ENCODE measurements around the gene EPG5.

- TF ChIP-seq CTCF (IDR thresholded peaks at IDR 0.05) (no peak), TAF1 (IDR thresholded peaks at IDR 0.05; ENCODE audit: borderline replicate concordance, low read depth, low read length) (no peak), TEAD4 (IDR thresholded peaks at IDR 0.05; ENCODE audit: borderline replicate concordance, insufficient read depth) (no peak), SMC3 (IDR thresholded peaks at IDR 0.05; ENCODE audit: low read depth, low read length) (no peak), RCOR1 (IDR thresholded peaks at IDR 0.05; ENCODE audit: low read length) (no peak), POLR2AphosphoS5 (IDR thresholded peaks at IDR 0.05; ENCODE audit: low read depth, low read length) (no peak), ELF1 (IDR thresholded peaks at IDR 0.05) (no peak), EP300 (IDR thresholded peaks at IDR 0.05; ENCODE audit: borderline replicate concordance in 1 of 2, low read depth in 1 of 2, low read length in 1 of 2) (no peak), YY1 (IDR thresholded peaks at IDR 0.05; ENCODE audit: low read depth) (no peak)
- TF ChIP-seq, protein P1, sequence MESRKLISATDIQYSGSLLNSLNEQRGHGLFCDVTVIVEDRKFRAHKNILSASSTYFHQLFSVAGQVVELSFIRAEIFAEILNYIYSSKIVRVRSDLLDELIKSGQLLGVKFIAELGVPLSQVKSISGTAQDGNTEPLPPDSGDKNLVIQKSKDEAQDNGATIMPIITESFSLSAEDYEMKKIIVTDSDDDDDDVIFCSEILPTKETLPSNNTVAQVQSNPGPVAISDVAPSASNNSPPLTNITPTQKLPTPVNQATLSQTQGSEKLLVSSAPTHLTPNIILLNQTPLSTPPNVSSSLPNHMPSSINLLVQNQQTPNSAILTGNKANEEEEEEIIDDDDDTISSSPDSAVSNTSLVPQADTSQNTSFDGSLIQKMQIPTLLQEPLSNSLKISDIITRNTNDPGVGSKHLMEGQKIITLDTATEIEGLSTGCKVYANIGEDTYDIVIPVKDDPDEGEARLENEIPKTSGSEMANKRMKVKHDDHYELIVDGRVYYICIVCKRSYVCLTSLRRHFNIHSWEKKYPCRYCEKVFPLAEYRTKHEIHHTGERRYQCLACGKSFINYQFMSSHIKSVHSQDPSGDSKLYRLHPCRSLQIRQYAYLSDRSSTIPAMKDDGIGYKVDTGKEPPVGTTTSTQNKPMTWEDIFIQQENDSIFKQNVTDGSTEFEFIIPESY (IDR thresholded peaks at IDR 0.05; ENCODE audit: borderline replicate concordance, low read depth), result no peak
- TF ChIP-seq, protein P2, sequence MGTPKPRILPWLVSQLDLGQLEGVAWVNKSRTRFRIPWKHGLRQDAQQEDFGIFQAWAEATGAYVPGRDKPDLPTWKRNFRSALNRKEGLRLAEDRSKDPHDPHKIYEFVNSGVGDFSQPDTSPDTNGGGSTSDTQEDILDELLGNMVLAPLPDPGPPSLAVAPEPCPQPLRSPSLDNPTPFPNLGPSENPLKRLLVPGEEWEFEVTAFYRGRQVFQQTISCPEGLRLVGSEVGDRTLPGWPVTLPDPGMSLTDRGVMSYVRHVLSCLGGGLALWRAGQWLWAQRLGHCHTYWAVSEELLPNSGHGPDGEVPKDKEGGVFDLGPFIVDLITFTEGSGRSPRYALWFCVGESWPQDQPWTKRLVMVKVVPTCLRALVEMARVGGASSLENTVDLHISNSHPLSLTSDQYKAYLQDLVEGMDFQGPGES (IDR thresholded peaks at IDR 0.05; ENCODE audit: low read depth, low read length), result no peak
Measured at GRCh38 chr18:45939236-45939635, 27.9 kb downstream of the EPG5 start.

All from SK-N-SH (cell line).